Right kidney (tissue), 1 donor: ENCODE measurements around the gene TMEM18.

Source experiments
- DNase-seq: peaks from one replicate; pipeline ENCODE4 v3.0.0-alpha.2; 2016

The TMEM18 gene

GRCh38 chr2:673615-674320, 3.4 kb downstream of the TMEM18 start:
- DNase-seq = no peak

GRCh38 chr2:673016-673415, 4.2 kb downstream of the TMEM18 start:
- DNase-seq = no peak

GRCh38 chr2:672606-672905, 4.7 kb downstream of the TMEM18 start:
- DNase-seq = no peak

- DNase-seq = no peak
Observed at GRCh38 chr2:671787-672605, 5.2 kb downstream of the TMEM18 start.

- no peak for DNase-seq
Observed at GRCh38 chr2:671072-671471, 6.1 kb downstream of the TMEM18 start.

- DNase-seq = no peak
Observed at GRCh38 chr2:670637-671036, 6.6 kb downstream of the TMEM18 start.

- no peak for DNase-seq
Observed at GRCh38 chr2:669323-669722, 7.9 kb downstream of the TMEM18 start.

- no peak for DNase-seq
Observed at GRCh38 chr2:668000-668398, 9.2 kb downstream of the TMEM18 start.

GRCh38 chr2:667332-667999, 9.7 kb downstream of the TMEM18 start:
- DNase-seq = no peak

- no peak for DNase-seq
Observed at GRCh38 chr2:666441-666840, 10.8 kb downstream of the TMEM18 start.

- no peak for DNase-seq
Observed at GRCh38 chr2:665340-666073, 11.7 kb downstream of the TMEM18 start.

GRCh38 chr2:664063-664462, 13.1 kb downstream of the TMEM18 start:
- no peak for DNase-seq

GRCh38 chr2:663221-663620, 14.0 kb downstream of the TMEM18 start:
- no peak for DNase-seq

GRCh38 chr2:661360-661635, 15.9 kb downstream of the TMEM18 start:
- DNase-seq = no peak

GRCh38 chr2:660586-661359, 16.4 kb downstream of the TMEM18 start:
- no peak for DNase-seq

- no peak for DNase-seq
Observed at GRCh38 chr2:660029-660428, 17.2 kb downstream of the TMEM18 start.

GRCh38 chr2:658426-658825, 18.8 kb downstream of the TMEM18 start:
- DNase-seq = no peak

GRCh38 chr2:657766-658165, 19.4 kb downstream of the TMEM18 start:
- DNase-seq = no peak

- DNase-seq = no peak
Observed at GRCh38 chr2:656676-657075, 20.5 kb downstream of the TMEM18 start.

- DNase-seq = no peak
Observed at GRCh38 chr2:655626-656025, 21.6 kb downstream of the TMEM18 start.

GRCh38 chr2:654896-655295, 22.3 kb downstream of the TMEM18 start:
- DNase-seq = no peak
